ENCODE data around the gene SLC16A8. TPM values are rescaled to one million over a fixed set of nuclear protein-coding genes. Genes with fewer than 3 reads are reported as not detected.
A peak's percentile ranks its signal among the peaks of the same experiment; 100 is the strongest.

SLC16A8 gene
- total and polyA plus RNA-seq, 2 of the 13 experiments (the other 11 are each of a cell fraction or from before 2014, with no cell fraction given), result not detected

DNA sequence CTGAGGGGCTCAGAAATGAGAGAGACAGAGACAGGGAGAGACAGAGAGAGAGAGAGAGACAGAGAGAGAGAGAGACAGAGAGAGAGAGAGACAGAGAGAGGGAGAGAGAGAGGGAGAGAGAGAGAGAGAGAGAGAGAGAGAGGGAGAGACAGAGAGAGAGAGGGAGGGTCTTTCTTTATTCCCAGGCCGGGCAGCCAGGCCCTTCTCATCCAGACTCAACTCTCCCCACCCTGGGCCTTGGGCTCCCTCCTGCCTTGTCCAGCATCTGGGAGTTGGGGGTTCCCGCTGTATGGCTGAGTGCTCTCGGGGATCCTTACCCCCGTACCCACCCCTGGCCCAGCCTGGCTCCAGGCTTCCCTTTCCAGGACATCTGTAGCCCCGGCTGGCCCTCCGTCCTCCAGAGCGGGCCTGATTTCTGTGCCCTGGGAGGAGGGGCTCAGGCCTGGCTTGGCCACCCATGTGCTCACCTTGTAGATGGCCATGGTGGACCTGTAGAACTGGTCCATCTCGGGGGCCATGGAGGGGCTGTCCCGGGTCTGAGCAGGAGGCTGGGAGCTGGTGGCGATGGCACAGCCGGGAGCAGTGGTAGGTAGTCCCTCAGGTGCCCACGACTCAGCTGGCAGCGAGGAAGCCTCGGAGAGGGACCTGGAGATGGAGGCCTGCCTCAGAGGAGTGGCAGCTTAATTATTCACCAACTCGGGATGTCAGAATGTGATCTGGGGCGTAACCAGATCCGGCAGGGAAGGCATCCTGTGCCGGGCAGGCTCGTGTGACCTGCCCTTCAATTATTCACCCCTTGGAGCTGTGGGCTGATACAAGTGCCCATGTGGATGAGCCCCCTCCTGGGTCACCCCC is 26.3 kb upstream of the SLC16A8 start, which contains the start of gene BAIAP2L2 (continued):
- TF ChIP-seq, protein P1, sequence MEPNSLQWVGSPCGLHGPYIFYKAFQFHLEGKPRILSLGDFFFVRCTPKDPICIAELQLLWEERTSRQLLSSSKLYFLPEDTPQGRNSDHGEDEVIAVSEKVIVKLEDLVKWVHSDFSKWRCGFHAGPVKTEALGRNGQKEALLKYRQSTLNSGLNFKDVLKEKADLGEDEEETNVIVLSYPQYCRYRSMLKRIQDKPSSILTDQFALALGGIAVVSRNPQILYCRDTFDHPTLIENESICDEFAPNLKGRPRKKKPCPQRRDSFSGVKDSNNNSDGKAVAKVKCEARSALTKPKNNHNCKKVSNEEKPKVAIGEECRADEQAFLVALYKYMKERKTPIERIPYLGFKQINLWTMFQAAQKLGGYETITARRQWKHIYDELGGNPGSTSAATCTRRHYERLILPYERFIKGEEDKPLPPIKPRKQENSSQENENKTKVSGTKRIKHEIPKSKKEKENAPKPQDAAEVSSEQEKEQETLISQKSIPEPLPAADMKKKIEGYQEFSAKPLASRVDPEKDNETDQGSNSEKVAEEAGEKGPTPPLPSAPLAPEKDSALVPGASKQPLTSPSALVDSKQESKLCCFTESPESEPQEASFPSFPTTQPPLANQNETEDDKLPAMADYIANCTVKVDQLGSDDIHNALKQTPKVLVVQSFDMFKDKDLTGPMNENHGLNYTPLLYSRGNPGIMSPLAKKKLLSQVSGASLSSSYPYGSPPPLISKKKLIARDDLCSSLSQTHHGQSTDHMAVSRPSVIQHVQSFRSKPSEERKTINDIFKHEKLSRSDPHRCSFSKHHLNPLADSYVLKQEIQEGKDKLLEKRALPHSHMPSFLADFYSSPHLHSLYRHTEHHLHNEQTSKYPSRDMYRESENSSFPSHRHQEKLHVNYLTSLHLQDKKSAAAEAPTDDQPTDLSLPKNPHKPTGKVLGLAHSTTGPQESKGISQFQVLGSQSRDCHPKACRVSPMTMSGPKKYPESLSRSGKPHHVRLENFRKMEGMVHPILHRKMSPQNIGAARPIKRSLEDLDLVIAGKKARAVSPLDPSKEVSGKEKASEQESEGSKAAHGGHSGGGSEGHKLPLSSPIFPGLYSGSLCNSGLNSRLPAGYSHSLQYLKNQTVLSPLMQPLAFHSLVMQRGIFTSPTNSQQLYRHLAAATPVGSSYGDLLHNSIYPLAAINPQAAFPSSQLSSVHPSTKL (CRISPR knock-in tag; IDR thresholded peaks at IDR 0.05), result 0 out of 2 replicates have a peak, but pooled peaks have one; percentile 26
- TF ChIP-seq, protein P2, sequence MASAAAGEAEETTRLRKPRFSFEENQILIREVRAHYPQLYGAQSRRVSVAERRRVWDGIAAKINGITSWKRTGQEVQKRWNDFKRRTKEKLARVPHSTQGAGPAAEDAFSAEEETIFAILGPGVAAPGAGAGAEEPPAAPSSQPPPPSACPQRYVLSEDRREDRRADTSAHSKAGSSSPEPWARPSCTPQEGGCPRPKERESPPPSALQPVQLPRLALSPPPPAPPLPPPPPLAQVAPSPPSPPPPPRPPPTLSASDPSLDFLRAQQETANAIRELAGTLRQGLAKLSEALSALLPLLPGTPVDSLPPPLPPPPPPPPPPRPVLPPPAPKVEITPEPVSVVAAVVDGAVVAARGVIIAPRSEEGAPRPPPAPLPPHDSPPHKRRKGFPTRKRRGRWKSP (CRISPR knock-in tag; IDR thresholded peaks at IDR 0.05), result no peak
- TF ChIP-seq, protein P3, sequence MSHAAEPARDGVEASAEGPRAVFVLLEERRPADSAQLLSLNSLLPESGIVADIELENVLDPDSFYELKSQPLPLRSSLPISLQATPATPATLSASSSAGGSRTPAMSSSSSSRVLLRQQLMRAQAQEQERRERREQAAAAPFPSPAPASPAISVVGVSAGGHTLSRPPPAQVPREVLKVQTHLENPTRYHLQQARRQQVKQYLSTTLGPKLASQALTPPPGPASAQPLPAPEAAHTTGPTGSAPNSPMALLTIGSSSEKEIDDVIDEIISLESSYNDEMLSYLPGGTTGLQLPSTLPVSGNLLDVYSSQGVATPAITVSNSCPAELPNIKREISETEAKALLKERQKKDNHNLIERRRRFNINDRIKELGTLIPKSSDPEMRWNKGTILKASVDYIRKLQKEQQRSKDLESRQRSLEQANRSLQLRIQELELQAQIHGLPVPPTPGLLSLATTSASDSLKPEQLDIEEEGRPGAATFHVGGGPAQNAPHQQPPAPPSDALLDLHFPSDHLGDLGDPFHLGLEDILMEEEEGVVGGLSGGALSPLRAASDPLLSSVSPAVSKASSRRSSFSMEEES (CRISPR knock-in tag; IDR thresholded peaks at IDR 0.05), result 0 out of 2 replicates have a peak, but pooled peaks have one; percentile 25
- TF ChIP-seq ARID2 (CRISPR knock-in tag; IDR thresholded peaks at IDR 0.05; ENCODE audit: borderline replicate concordance) (no peak), POLR2G (IDR thresholded peaks at IDR 0.05; ENCODE audit: low read depth, low read length) (peak; percentile 64; the same call in 1 of the 2 replicates), KDM5B (CRISPR knock-in tag; IDR thresholded peaks at IDR 0.05; ENCODE audit: borderline replicate concordance) (peak; percentile 12; the same call in 1 of the 2 replicates), TP53 (CRISPR knock-in tag; conservative IDR thresholded peaks at IDR 0.05) (no peak), ZNF672 (CRISPR knock-in tag; IDR thresholded peaks at IDR 0.05) (no peak), ZMYM4 (CRISPR knock-in tag; IDR thresholded peaks at IDR 0.05) (no peak), SMYD3 (CRISPR knock-in tag; IDR thresholded peaks at IDR 0.05) (no peak), ZNF556 (CRISPR knock-in tag; IDR thresholded peaks at IDR 0.05; ENCODE audit: borderline replicate concordance) (no peak)
- TF ChIP-seq, protein P4, sequence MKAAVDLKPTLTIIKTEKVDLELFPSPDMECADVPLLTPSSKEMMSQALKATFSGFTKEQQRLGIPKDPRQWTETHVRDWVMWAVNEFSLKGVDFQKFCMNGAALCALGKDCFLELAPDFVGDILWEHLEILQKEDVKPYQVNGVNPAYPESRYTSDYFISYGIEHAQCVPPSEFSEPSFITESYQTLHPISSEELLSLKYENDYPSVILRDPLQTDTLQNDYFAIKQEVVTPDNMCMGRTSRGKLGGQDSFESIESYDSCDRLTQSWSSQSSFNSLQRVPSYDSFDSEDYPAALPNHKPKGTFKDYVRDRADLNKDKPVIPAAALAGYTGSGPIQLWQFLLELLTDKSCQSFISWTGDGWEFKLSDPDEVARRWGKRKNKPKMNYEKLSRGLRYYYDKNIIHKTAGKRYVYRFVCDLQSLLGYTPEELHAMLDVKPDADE (CRISPR knock-in tag; IDR thresholded peaks at IDR 0.05), result no peak
- TF ChIP-seq, protein P5, sequence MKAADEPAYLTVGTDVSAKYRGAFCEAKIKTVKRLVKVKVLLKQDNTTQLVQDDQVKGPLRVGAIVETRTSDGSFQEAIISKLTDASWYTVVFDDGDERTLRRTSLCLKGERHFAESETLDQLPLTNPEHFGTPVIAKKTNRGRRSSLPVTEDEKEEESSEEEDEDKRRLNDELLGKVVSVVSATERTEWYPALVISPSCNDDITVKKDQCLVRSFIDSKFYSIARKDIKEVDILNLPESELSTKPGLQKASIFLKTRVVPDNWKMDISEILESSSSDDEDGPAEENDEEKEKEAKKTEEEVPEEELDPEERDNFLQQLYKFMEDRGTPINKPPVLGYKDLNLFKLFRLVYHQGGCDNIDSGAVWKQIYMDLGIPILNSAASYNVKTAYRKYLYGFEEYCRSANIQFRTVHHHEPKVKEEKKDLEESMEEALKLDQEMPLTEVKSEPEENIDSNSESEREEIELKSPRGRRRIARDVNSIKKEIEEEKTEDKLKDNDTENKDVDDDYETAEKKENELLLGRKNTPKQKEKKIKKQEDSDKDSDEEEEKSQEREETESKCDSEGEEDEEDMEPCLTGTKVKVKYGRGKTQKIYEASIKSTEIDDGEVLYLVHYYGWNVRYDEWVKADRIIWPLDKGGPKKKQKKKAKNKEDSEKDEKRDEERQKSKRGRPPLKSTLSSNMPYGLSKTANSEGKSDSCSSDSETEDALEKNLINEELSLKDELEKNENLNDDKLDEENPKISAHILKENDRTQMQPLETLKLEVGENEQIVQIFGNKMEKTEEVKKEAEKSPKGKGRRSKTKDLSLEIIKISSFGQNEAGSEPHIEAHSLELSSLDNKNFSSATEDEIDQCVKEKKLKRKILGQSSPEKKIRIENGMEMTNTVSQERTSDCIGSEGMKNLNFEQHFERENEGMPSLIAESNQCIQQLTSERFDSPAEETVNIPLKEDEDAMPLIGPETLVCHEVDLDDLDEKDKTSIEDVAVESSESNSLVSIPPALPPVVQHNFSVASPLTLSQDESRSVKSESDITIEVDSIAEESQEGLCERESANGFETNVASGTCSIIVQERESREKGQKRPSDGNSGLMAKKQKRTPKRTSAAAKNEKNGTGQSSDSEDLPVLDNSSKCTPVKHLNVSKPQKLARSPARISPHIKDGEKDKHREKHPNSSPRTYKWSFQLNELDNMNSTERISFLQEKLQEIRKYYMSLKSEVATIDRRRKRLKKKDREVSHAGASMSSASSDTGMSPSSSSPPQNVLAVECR (CRISPR knock-in tag; IDR thresholded peaks at IDR 0.05; ENCODE audit: borderline replicate concordance), result peak; percentile 73
